Endodermal cell (in vitro differentiated cells): ENCODE data around the gene KRTAP9-4. TPM values are rescaled to one million over a fixed set of nuclear protein-coding genes. Genes with fewer than 3 reads are reported as not detected.

Experiments
- DNase-seq: peaks from one replicate; pipeline ENCODE4 v3.0.0-alpha.2; 2017
- H3K27ac ChIP-seq: 2 replicates; pipeline ENCODE4 v1.5.1; 2013; ENCODE audit warnings: mild to moderate bottlenecking, low read depth, low read length, moderate library complexity
- H3K27me3 ChIP-seq: 2 replicates; pipeline ENCODE4 v1.6.1; 2013; ENCODE audit warnings: mild to moderate bottlenecking, low read length, moderate library complexity; ENCODE audit not compliant: insufficient read depth, control insufficient read depth, poor library complexity, severe bottlenecking
- H3K36me3 ChIP-seq: 2 replicates; pipeline ENCODE4 v1.7.0; 2013; ENCODE audit warnings: mild to moderate bottlenecking, low read length, moderate library complexity; ENCODE audit not compliant: control insufficient read depth, insufficient read depth
- H3K4me1 ChIP-seq: one replicate; pipeline ENCODE4 v1.7.0; 2013; ENCODE audit warnings: low read length; ENCODE audit not compliant: control insufficient read depth, insufficient read depth
- H3K4me3 ChIP-seq: 2 replicates; pipeline ENCODE4 v1.5.1; 2013; ENCODE audit warnings: mild to moderate bottlenecking, low read length, moderate library complexity
- H3K9ac ChIP-seq: 2 replicates; pipeline ENCODE4 v1.6.1; 2013; ENCODE audit warnings: mild to moderate bottlenecking, low read length, moderate library complexity; ENCODE audit not compliant: poor library complexity, severe bottlenecking; ENCODE audit errors: extremely low read depth
- H3K9me3 ChIP-seq: 2 replicates; pipeline ENCODE4 v1.6.1; 2013; ENCODE audit warnings: mild to moderate bottlenecking, low read length, moderate library complexity; ENCODE audit not compliant: control insufficient read depth
- H3K27ac Mint-ChIP-seq: 2 replicates; pipeline ENCODE4 v1.8.0; 2020; ENCODE audit warnings: mixed read lengths
- H3K27me3 Mint-ChIP-seq: 2 replicates; pipeline ENCODE4 v1.8.0; 2021; ENCODE audit warnings: mild to moderate bottlenecking, mixed read lengths; ENCODE audit not compliant: insufficient read depth
- H3K36me3 Mint-ChIP-seq: 2 replicates; pipeline ENCODE4 v1.8.0; 2020; ENCODE audit warnings: low read depth, mixed read lengths
- H3K4me1 Mint-ChIP-seq: 2 replicates; pipeline ENCODE4 v1.8.0; 2020; ENCODE audit warnings: mixed read lengths
- H3K4me3 Mint-ChIP-seq: 2 replicates; pipeline ENCODE4 v1.8.0; 2020; ENCODE audit warnings: mild to moderate bottlenecking, moderate library complexity, mixed read lengths
- H3K9me3 Mint-ChIP-seq: 2 replicates; pipeline ENCODE4 v1.8.0; 2020; ENCODE audit warnings: mild to moderate bottlenecking, mixed read lengths
- CTCF ChIP-seq: fragments of 200-600 bp; sonication (generic); conservative IDR thresholded peaks from 2 replicates; pipeline ENCODE4 v1.5.0; 2021; ENCODE audit warnings: antibody characterized with exemption, mild to moderate bottlenecking
- WGBS, 2 experiments: methylation state at CpG; one replicate each; pipeline versions ENCODE4 v1.1.5 to v1.1.7; 2013; ENCODE audit warnings: missing lambda C conversion rate in 2 of 2, mixed read lengths in 1 of 2; ENCODE audit not compliant: insufficient coverage in 1 of 2, insufficient read length in 1 of 2; 5-methylcytosine and 5-hydroxymethylcytosine counted together
- total RNA-seq, 2 donors: library from RNA; stranded (reverse); fragmentation: NEBNext Ultra II Directional in 1 of 2; extraction: Animal tissue kit (Norgen Biotek cat#: 25700) in 1 of 2; gene quantifications; 2 replicates in 1 of 2; 3 replicates in 1 of 2; pipeline ENCODE4 v1.2.1, GENCODE V29; 2021

Gene KRTAP9-4
- total RNA-seq, 2 donors from 2014 or later: not detected

- DNase-seq: no peak
- Histone ChIP-seq H3K27me3 (peaks cover 58% of the 10 kb centered on the region), H3K27ac (no peak overlapping the region), H3K9ac (no peak overlapping the region), H3K36me3 (no peaks in the 10 kb centered on the region), H3K4me3 (no peak overlapping the region), H3K4me1 (no peaks in the 10 kb centered on the region), H3K9me3 (no peaks in the 10 kb centered on the region)
- no peak for TF ChIP-seq CTCF
- no peak overlapping the region for H3K4me3 Mint-ChIP-seq
- peaks cover 44% of the 10 kb centered on the region for H3K27me3 Mint-ChIP-seq
- no peaks in the 10 kb centered on the region for H3K36me3 Mint-ChIP-seq
- no CpG with 5 or more reads among the region's 1 CpG for WGBS, 2 experiments
- H3K4me1 Mint-ChIP-seq: no peaks in the 10 kb centered on the region
- no peak overlapping the region for H3K27ac Mint-ChIP-seq
- H3K9me3 Mint-ChIP-seq: no peaks in the 10 kb centered on the region
Observed at GRCh38 chr17:41256291-41256685, 6.8 kb downstream of the KRTAP9-4 start.

GRCh38 chr17:41258406-41258805 is 8.9 kb downstream of the KRTAP9-4 start:
- TF ChIP-seq CTCF: no peak
- Histone ChIP-seq H3K27ac (no peak overlapping the region), H3K9me3 (no peaks in the 10 kb centered on the region), H3K4me1 (no peaks in the 10 kb centered on the region), H3K9ac (no peak overlapping the region), H3K27me3 (peaks cover 39% of the 10 kb centered on the region), H3K4me3 (no peak overlapping the region), H3K36me3 (no peaks in the 10 kb centered on the region)
- no peak overlapping the region for H3K27ac Mint-ChIP-seq
- no peaks in the 10 kb centered on the region for H3K9me3 Mint-ChIP-seq
- no peak overlapping the region for H3K4me3 Mint-ChIP-seq
- no peaks in the 10 kb centered on the region for H3K4me1 Mint-ChIP-seq
- no peak for DNase-seq
- H3K36me3 Mint-ChIP-seq: no peaks in the 10 kb centered on the region
- peaks cover 45% of the 10 kb centered on the region for H3K27me3 Mint-ChIP-seq

- Mint-ChIP-seq H3K36me3 (no peaks in the 10 kb centered on the region), H3K4me1 (no peaks in the 10 kb centered on the region), H3K4me3 (no peak overlapping the region), H3K27ac (no peak overlapping the region), H3K27me3 (peaks cover 30% of the 10 kb centered on the region), H3K9me3 (no peaks in the 10 kb centered on the region)
- 96% methylated on average over 1 of the region's 2 CpGs; no CpG with 5 or more reads in 1 of the 2 experiments for WGBS, 2 experiments
- Histone ChIP-seq H3K27me3 (peaks cover 31% of the 10 kb centered on the region), H3K4me3 (no peak overlapping the region), H3K4me1 (no peaks in the 10 kb centered on the region), H3K9ac (no peak overlapping the region), H3K9me3 (no peaks in the 10 kb centered on the region), H3K36me3 (no peaks in the 10 kb centered on the region), H3K27ac (no peak overlapping the region)
- TF ChIP-seq CTCF: no peak
- DNase-seq: no peak
Observed at GRCh38 chr17:41263212-41263611, 13.7 kb downstream of the KRTAP9-4 start.
